Spleen (tissue), 7 donors: ENCODE results near the gene MYO18B.

Experiments used
- CTCF ChIP-seq, 11 experiments: fragments of 200-600 bp in 7 of 11; fragments of 450-650 bp in 4 of 11; sonication (generic) in 4 of 11; IDR thresholded peaks in 8 of 11; conservative IDR thresholded peaks in 3 of 11; 1 replicate in 7 of 11; 2 replicates in 4 of 11; pipeline versions ENCODE4 v1.4.0 to v1.8.0; 2016 to 2021; ENCODE audit warnings: antibody characterized with exemption in 11 of 11, inconsistent platforms in 4 of 11, mild to moderate bottlenecking in 1 of 11
- POLR2A ChIP-seq, 3 donors: fragments of 450-650 bp; IDR thresholded peaks; one replicate each; pipeline ENCODE4 v1.5.1; 2017; ENCODE audit warnings: antibody characterized with exemption in 3 of 3, mild to moderate bottlenecking in 1 of 3
- donor health status: DM: no; HTN: no; CAD: no; lungs with moderate emphysema.
- donor health status: DM: no; HTN: no; CAD: no.
- donor health status: DM: no; HTN: no; CAD: no.

GRCh38 chr22:25972397-25972796, 230.4 kb downstream of the MYO18B start:
- no peak for TF ChIP-seq CTCF (IDR thresholded peaks at IDR 0.05 in 8 of 11, conservative IDR thresholded peaks at IDR 0.05 in 3 of 11)
- no peak for TF ChIP-seq POLR2A (IDR thresholded peaks at IDR 0.05)
